HG03571 (cell line): ENCODE data around the gene FADS6.

Experiments used
- ATAC-seq: cut with Tn5 transposase; IDR thresholded peaks from one replicate; pipeline ENCODE4 v1.9.1; 2021; ENCODE audit not compliant: unreplicated experiment

The FADS6 gene

GRCh38 chr17:74855323-74855722, 38.1 kb downstream of the FADS6 start:
- no peak for ATAC-seq

- no peak for ATAC-seq
Measured at GRCh38 chr17:74854792-74855191, 38.6 kb downstream of the FADS6 start.

- ATAC-seq = no peak
Measured at GRCh38 chr17:74853669-74854068, 39.8 kb downstream of the FADS6 start.

GRCh38 chr17:74853048-74853397, 40.4 kb downstream of the FADS6 start:
- ATAC-seq = no peak

GRCh38 chr17:74852237-74853047, 41.0 kb downstream of the FADS6 start:
- no peak for ATAC-seq

GRCh38 chr17:74851612-74852236, 41.7 kb downstream of the FADS6 start:
- no peak for ATAC-seq

- no peak for ATAC-seq
Measured at GRCh38 chr17:74850914-74851313, 42.5 kb downstream of the FADS6 start.

GRCh38 chr17:74850310-74850709, 43.1 kb downstream of the FADS6 start:
- no peak for ATAC-seq

GRCh38 chr17:74848656-74849399, 44.6 kb downstream of the FADS6 start:
- no peak for ATAC-seq

GRCh38 chr17:74846621-74847020, 46.8 kb downstream of the FADS6 start:
- no peak for ATAC-seq

- no peak for ATAC-seq
Measured at GRCh38 chr17:74843352-74843627, 50.1 kb downstream of the FADS6 start.

GRCh38 chr17:74842599-74843351, 50.7 kb downstream of the FADS6 start:
- no peak for ATAC-seq

- ATAC-seq = no peak
Measured at GRCh38 chr17:74842146-74842598, 51.3 kb downstream of the FADS6 start.

- ATAC-seq = no peak
Measured at GRCh38 chr17:74840989-74841666, 52.3 kb downstream of the FADS6 start.

GRCh38 chr17:74839990-74840852, 53.2 kb downstream of the FADS6 start:
- no peak for ATAC-seq

GRCh38 chr17:74838274-74838673, 55.2 kb downstream of the FADS6 start:
- no peak for ATAC-seq

- no peak for ATAC-seq
Measured at GRCh38 chr17:74836691-74837467, 56.6 kb downstream of the FADS6 start.

GRCh38 chr17:74836191-74836590, 57.2 kb downstream of the FADS6 start:
- ATAC-seq = no peak
